ENCODE results near the gene MAP4K4. TPM values are rescaled to one million over a fixed set of nuclear protein-coding genes. Genes with fewer than 3 reads are reported as not detected.
"Not testable (repeated sequence)": the region's sequence is repeated elsewhere in the genome, so short reads cannot be mapped to it uniquely, and the experiment has no call there.

The MAP4K4 gene
- total and polyA plus RNA-seq, 4 donors, result 19.7 to 91.7 (median 54.0) TPM

DNA sequence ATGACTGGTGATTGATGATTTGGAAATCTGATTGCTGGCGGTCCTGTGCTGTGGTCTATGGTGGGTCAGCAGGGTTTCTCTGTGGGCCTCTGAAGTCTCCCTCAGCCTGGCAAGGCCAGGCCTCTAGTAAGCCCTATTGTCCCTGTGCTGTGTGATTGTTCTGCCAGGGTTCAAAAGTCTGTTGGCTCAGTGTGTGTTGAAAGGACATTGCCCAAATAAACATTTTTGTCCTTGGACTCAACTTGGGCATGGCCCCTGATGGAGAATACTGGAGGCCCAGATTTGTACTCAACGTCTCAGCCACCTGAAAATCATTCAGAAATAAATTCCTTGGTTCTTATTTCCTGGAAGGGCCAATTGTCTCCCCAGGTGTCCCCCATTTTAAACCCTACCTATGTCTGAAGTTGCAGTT, 74.4 kb downstream of the MAP4K4 start:
- Histone ChIP-seq H3K36me3 (ENCODE audit: control insufficient read depth in 4 of 4, insufficient read depth in 4 of 4, low read length in 4 of 4) (no peaks in the 10 kb centered on the region), H3K9ac (ENCODE audit: insufficient read depth in 1 of 2, low read length in 2 of 2) (no peak overlapping the region), H3K27ac (ENCODE audit: low read depth in 1 of 2, low read length in 1 of 2) (no peak overlapping the region), H3K4me1 (ENCODE audit: control insufficient read depth in 5 of 5, insufficient read depth in 5 of 5, low read length in 5 of 5) (peaks cover 10 to 66% (median 27%) of the 10 kb centered on the region in 5 donors), H3K4me3 (no peak overlapping the region), H3K27me3 (ENCODE audit: control insufficient read depth in 3 of 3, insufficient read depth in 3 of 3, low read length in 2 of 3) (no peaks in the 10 kb centered on the region), H3K9me3 (ENCODE audit: control insufficient read depth in 4 of 4, insufficient read depth in 3 of 4, low read length in 3 of 4) (no peaks in the 10 kb centered on the region)
- DNase-seq (no peak), ATAC-seq (ENCODE audit: insufficient read depth, low FRiP score) (no peak)
- WGBS, 2 donors, result 94% methylated on average over 2 of the region's 2 CpGs
- TF ChIP-seq, protein P1, sequence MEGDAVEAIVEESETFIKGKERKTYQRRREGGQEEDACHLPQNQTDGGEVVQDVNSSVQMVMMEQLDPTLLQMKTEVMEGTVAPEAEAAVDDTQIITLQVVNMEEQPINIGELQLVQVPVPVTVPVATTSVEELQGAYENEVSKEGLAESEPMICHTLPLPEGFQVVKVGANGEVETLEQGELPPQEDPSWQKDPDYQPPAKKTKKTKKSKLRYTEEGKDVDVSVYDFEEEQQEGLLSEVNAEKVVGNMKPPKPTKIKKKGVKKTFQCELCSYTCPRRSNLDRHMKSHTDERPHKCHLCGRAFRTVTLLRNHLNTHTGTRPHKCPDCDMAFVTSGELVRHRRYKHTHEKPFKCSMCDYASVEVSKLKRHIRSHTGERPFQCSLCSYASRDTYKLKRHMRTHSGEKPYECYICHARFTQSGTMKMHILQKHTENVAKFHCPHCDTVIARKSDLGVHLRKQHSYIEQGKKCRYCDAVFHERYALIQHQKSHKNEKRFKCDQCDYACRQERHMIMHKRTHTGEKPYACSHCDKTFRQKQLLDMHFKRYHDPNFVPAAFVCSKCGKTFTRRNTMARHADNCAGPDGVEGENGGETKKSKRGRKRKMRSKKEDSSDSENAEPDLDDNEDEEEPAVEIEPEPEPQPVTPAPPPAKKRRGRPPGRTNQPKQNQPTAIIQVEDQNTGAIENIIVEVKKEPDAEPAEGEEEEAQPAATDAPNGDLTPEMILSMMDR (IDR thresholded peaks at IDR 0.05; ENCODE audit: control extremely low read depth, extremely low read depth), result no peak

DNA sequence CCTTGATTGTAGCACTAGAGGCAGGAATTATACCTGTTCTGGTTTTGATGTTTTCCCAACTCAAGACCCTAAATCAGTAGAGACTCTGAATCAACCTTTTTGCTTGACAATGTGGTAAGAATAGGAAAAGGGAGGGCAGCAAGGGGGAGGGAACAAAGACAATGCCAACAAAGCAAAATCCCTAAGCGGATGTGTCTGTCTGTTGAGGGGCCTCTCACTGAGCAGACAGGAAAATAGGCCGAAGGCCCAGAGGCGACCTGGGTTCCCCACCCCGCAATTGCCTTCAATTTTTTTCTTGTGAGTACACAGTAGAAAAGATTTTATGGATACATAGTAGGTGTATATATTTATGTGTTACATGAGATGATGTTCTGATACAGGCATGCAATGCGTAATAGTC, 75.6 kb downstream of the MAP4K4 start:
- no peak overlapping the region for H3K4me3 ChIP-seq
- no peaks in the 10 kb centered on the region for H3K36me3 ChIP-seq (ENCODE audit: control insufficient read depth in 4 of 4, insufficient read depth in 4 of 4, low read length in 4 of 4)
- H3K27ac ChIP-seq (ENCODE audit: low read depth in 1 of 2, low read length in 1 of 2), result no peak overlapping the region
- H3K4me1 ChIP-seq (ENCODE audit: control insufficient read depth in 5 of 5, insufficient read depth in 5 of 5, low read length in 5 of 5), result peaks cover 11 to 70% (median 19%) of the 10 kb centered on the region in 5 donors
- no peak for ATAC-seq (ENCODE audit: insufficient read depth, low FRiP score)
- TF ChIP-seq, protein P1 (IDR thresholded peaks at IDR 0.05; ENCODE audit: control extremely low read depth, extremely low read depth), result no peak
- no peaks in the 10 kb centered on the region for H3K9me3 ChIP-seq (ENCODE audit: control insufficient read depth in 4 of 4, insufficient read depth in 3 of 4, low read length in 3 of 4)
- DNase-seq, result no peak
- no peaks in the 10 kb centered on the region for H3K27me3 ChIP-seq (ENCODE audit: control insufficient read depth in 3 of 3, insufficient read depth in 3 of 3, low read length in 2 of 3)
- no peak overlapping the region for H3K9ac ChIP-seq (ENCODE audit: insufficient read depth in 1 of 2, low read length in 2 of 2)
- 25 to 69% methylated on average over 5 of the region's 5 CpGs for WGBS, 2 donors

DNA sequence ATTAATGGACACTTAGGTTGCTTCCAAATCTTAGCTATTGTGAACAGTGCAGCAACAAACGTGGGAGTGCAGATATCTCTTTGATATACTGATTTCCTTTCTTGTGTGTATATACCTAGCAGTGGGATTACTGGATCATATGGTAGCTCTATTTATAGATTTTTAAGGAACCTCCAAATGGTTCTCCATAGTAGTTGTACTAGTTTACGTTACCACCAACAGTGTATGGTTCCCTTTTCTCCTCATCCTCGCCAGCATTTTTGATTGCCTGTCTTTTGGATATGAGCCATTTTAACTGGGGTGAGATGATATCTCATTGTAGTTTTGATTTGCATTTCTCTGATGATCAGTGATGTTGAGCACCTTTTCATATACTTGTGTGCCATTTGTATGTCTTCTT, 76.5 kb downstream of the MAP4K4 start:
- H3K36me3 ChIP-seq (ENCODE audit: control insufficient read depth in 4 of 4, insufficient read depth in 4 of 4, low read length in 4 of 4); H3K27me3 ChIP-seq (ENCODE audit: control insufficient read depth in 3 of 3, insufficient read depth in 3 of 3, low read length in 2 of 3); H3K4me3 ChIP-seq; H3K9ac ChIP-seq (ENCODE audit: insufficient read depth in 1 of 2, low read length in 2 of 2); H3K27ac ChIP-seq (ENCODE audit: low read depth in 1 of 2, low read length in 1 of 2); DNase-seq; H3K9me3 ChIP-seq (ENCODE audit: control insufficient read depth in 4 of 4, insufficient read depth in 3 of 4, low read length in 3 of 4); ATAC-seq (ENCODE audit: insufficient read depth, low FRiP score): not testable (repeated sequence)
- WGBS, 2 donors, result 38 to 59% methylated on average over 3 of the region's 3 CpGs
- H3K4me1 ChIP-seq (ENCODE audit: control insufficient read depth in 5 of 5, insufficient read depth in 5 of 5, low read length in 5 of 5), result peaks cover 11 to 70% (median 19%) of the 10 kb centered on the region in 5 donors

DNA sequence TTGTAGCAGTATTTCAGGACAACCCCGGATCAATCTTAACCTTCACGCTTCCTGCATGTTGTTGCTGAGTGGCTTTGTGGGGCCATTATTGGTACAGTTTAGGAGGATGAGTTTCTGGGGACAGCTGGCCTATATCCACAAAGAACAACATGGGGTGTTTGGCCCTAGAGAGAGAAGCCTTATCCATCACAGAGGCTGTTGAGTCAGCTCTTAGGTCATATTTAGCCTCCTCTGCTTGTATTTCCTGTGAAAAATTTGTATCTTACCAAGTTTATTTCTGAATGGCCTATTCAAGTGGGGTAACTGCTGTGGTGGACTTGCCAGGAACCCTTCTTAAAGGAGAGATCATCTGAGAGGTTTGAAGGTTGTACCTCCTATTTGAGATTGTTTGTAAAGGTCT, 77.6 kb downstream of the MAP4K4 start:
- no peak overlapping the region for H3K9ac ChIP-seq (ENCODE audit: insufficient read depth in 1 of 2, low read length in 2 of 2)
- DNase-seq (no peak), ATAC-seq (ENCODE audit: insufficient read depth, low FRiP score) (no peak)
- no peaks in the 10 kb centered on the region for H3K9me3 ChIP-seq (ENCODE audit: control insufficient read depth in 4 of 4, insufficient read depth in 3 of 4, low read length in 3 of 4)
- TF ChIP-seq, protein P1 (IDR thresholded peaks at IDR 0.05; ENCODE audit: control extremely low read depth, extremely low read depth), result no peak
- H3K27me3 ChIP-seq (ENCODE audit: control insufficient read depth in 3 of 3, insufficient read depth in 3 of 3, low read length in 2 of 3), result no peaks in the 10 kb centered on the region
- H3K36me3 ChIP-seq (ENCODE audit: control insufficient read depth in 4 of 4, insufficient read depth in 4 of 4, low read length in 4 of 4), result no peaks in the 10 kb centered on the region
- no peak overlapping the region for H3K4me3 ChIP-seq
- H3K27ac ChIP-seq (ENCODE audit: low read depth in 1 of 2, low read length in 1 of 2), result no peak overlapping the region
- peaks cover 8 to 70% (median 19%) of the 10 kb centered on the region in 5 donors for H3K4me1 ChIP-seq (ENCODE audit: control insufficient read depth in 5 of 5, insufficient read depth in 5 of 5, low read length in 5 of 5)
- WGBS, 2 donors, result 89 to 95% methylated on average over 2 of the region's 2 CpGs

Data from lung (tissue), 12 donors.